ENCODE measurements around the gene COL9A3. TPM values are rescaled to one million over a fixed set of nuclear protein-coding genes. Genes with fewer than 3 reads are reported as not detected.

Gene COL9A3
- total RNA-seq, 1 donor from 2014 or later: not detected

DNA sequence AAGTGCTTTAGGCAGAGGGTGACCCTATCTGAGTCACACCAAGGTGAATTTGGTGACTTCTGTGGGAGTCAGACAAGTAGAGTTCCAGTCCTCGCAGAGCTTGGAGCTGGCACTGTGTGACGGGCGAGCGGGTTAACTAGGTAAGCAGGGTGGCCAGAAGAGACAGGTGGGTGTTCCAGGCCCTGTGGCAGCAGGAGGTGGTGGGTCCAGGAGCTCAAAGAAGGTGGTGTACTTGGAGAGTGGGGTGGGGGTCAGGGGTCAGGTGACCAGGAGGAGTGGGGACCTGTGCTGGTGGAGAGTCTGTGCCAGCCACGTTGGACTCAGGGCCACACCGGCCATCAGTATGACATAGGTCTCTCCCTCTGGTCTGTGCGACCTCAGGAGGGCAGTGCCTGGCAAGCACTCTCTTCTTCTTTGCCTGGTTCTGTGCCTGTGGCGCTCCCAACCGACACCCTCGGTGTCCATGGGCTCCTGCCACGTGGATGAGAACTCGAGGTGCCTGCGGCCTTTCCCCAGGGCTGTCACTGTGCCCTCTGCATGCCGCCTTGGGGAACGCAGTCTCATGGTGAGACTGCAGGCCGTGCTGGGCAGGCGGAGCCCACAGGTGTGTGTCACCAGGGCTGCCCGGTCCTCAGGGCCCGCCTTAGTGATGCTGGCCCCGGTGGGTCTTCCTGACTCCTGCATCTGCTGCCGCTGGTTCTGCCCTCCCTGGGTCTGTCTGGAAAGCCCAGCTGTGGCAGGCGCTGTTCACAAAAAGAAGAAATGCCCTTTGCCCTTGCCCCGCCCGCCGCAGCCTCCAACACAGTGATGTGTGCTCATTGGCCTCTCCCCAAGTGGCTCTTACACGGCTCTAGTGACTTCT, 18.9 kb upstream of the COL9A3 start:
- no peak for FAIRE-seq

DNA sequence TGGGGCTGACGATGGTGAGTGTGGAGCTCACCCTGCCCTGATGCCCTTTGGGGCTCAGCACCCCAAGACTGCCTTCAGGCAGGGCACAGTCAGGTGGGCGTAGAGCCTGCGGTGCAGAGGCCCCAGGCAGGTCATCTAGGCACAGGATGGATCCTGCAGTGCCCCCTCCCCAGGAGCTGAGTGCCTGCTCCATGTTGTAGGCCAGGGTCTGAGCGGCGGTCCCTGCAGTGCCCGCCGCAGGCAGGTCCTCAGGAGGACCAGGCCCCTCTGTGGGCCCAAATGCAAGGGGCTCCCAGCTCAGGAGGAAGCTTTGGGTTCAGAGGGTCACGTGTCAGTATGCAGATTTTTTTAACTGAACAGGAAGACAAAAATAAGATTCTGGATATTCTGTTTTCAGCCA, 17.8 kb upstream of the COL9A3 start:
- H3K27me3 ChIP-seq (ENCODE audit: control insufficient read depth, insufficient read depth, low read length): no peaks in the 10 kb centered on the region
- TF ChIP-seq CTCF (IDR thresholded peaks at IDR 0.05; ENCODE audit: insufficient read depth, low read length, severe bottlenecking): no peak
- peaks cover 10% of the 10 kb centered on the region for H3K36me3 ChIP-seq (ENCODE audit: control insufficient read depth, insufficient read depth, low read length)
- no peak for DNase-seq (ENCODE audit: low read depth)
- FAIRE-seq: no peak
- no peak overlapping the region for H3K4me3 ChIP-seq (ENCODE audit: low read depth, low read length)

More for the DNA sequence above, 18.9 kb upstream of the COL9A3 start:
- no peak overlapping the region for H3K4me3 ChIP-seq (ENCODE audit: low read depth, low read length)
- no peak for DNase-seq (ENCODE audit: low read depth)
- peaks cover 10% of the 10 kb centered on the region for H3K36me3 ChIP-seq (ENCODE audit: control insufficient read depth, insufficient read depth, low read length)
- no peak for TF ChIP-seq CTCF (IDR thresholded peaks at IDR 0.05; ENCODE audit: insufficient read depth, low read length, severe bottlenecking)
- H3K27me3 ChIP-seq (ENCODE audit: control insufficient read depth, insufficient read depth, low read length): no peaks in the 10 kb centered on the region

- no peak for TF ChIP-seq CTCF (IDR thresholded peaks at IDR 0.05; ENCODE audit: insufficient read depth, low read length, severe bottlenecking)
- H3K4me3 ChIP-seq (ENCODE audit: low read depth, low read length): no peak overlapping the region
- DNase-seq (ENCODE audit: low read depth): no peak
- no peak for FAIRE-seq
- no peaks in the 10 kb centered on the region for H3K27me3 ChIP-seq (ENCODE audit: control insufficient read depth, insufficient read depth, low read length)
- H3K36me3 ChIP-seq (ENCODE audit: control insufficient read depth, insufficient read depth, low read length): peaks cover 10% of the 10 kb centered on the region
These were observed 17.4 kb upstream of the COL9A3 start for GRCh38 chr20:62799459-62799858.

- DNase-seq (ENCODE audit: low read depth) (no peak), FAIRE-seq (no peak)
- Histone ChIP-seq H3K4me3 (ENCODE audit: low read depth, low read length) (no peak overlapping the region), H3K27me3 (ENCODE audit: control insufficient read depth, insufficient read depth, low read length) (no peaks in the 10 kb centered on the region), H3K36me3 (ENCODE audit: control insufficient read depth, insufficient read depth, low read length) (peaks cover 10% of the 10 kb centered on the region)
- TF ChIP-seq CTCF (IDR thresholded peaks at IDR 0.05; ENCODE audit: insufficient read depth, low read length, severe bottlenecking): no peak
These were observed 17.0 kb upstream of the COL9A3 start for GRCh38 chr20:62799873-62800272.

DNA sequence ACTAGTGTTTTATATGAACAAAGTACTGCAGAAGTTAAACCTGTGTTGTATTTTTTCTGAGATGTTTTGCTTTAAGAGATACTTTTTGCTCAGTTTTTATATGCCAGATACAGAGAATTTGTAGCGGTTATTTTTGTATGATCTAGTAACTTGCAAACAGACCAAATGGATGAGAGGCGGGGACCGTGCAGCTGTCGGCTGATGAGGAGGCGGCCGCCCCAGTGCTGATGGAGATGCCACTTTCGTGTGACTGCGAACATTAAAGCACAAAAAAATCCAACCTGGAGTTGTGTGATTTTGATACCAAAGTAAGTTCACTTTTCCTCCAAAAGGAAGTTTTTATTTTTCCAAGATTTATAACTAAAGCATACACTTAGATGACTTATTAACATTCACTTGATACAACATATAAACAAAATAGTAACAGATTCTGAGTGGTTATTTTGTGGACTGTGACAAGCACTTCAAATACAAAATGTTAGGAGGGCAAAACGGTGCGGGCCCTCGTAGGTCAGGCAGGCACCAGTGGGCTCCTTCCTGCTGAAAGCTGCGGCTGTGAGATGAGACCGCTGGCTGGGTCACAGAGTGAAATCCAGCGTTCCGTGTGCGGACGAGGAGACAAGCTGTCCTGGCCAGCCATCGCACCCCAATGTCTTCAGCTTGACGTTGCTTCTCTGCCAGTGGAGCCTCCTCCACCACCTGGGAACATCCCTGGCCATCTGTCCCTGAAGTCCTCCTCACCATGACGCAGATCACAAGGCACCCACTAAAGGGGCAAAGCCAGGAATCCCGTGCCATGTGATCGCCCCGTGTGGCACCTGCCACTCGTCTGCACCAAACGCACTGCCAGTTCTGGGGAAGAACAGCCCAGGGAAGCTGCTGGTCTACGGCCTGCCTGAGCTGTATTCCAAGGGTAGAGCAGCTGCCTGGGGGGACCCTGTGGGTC, 16.3 kb upstream of the COL9A3 start:
- Histone ChIP-seq H3K4me3 (ENCODE audit: low read depth, low read length) (no peak overlapping the region), H3K27me3 (ENCODE audit: control insufficient read depth, insufficient read depth, low read length) (no peaks in the 10 kb centered on the region), H3K36me3 (ENCODE audit: control insufficient read depth, insufficient read depth, low read length) (peaks cover 10% of the 10 kb centered on the region)
- DNase-seq (ENCODE audit: low read depth): no peak
- TF ChIP-seq CTCF (IDR thresholded peaks at IDR 0.05; ENCODE audit: insufficient read depth, low read length, severe bottlenecking): no peak
- no peak for FAIRE-seq

Data from bronchial epithelial cell (primary cell).